Liver (tissue), 3 donors: ENCODE measurements around the gene PALMD.

Source experiments
- FOXA1 ChIP-seq: IDR thresholded peaks from 2 replicates; pipeline ENCODE4 v1.6.1; 2016; ENCODE audit warnings: antibody characterized with exemption
- GABPA ChIP-seq, 2 donors: IDR thresholded peaks in 1 of 2; conservative IDR thresholded peaks in 1 of 2; 2 replicates each; pipeline ENCODE4 v1.6.1; 2016; ENCODE audit warnings: antibody characterized with exemption in 2 of 2, mild to moderate bottlenecking in 1 of 2, moderate library complexity in 1 of 2
- JUND ChIP-seq, 2 donors: IDR thresholded peaks; 2 replicates each; pipeline ENCODE4 v1.6.1; 2016; ENCODE audit warnings: antibody characterized with exemption in 2 of 2
- RAD21 ChIP-seq, 2 donors: IDR thresholded peaks; 2 replicates each; pipeline ENCODE4 v1.6.1; 2016; ENCODE audit warnings: antibody characterized with exemption in 2 of 2, mild to moderate bottlenecking in 2 of 2
- RXRA ChIP-seq, 2 donors: IDR thresholded peaks; 2 replicates each; pipeline ENCODE4 v1.6.1; 2017 to 2018; ENCODE audit warnings: antibody characterized with exemption in 2 of 2, mild to moderate bottlenecking in 1 of 2
- TAF1 ChIP-seq: conservative IDR thresholded peaks from 2 replicates; pipeline ENCODE4 v1.6.1; 2016; ENCODE audit warnings: antibody characterized with exemption, mild to moderate bottlenecking
- TF ChIP-seq, protein P1 (sequence below): fragments of 150-350 bp; IDR thresholded peaks from 2 replicates; pipeline ENCODE4 v1.5.1; 2017; ENCODE audit warnings: improper control_type of control experiment, low read depth, low read length; ENCODE audit not compliant: missing input control
- TF ChIP-seq, protein P2 (sequence below): IDR thresholded peaks from 2 replicates; pipeline ENCODE4 v1.6.1; 2016; ENCODE audit warnings: antibody characterized with exemption
- TF ChIP-seq, protein P3 (sequence below): IDR thresholded peaks from 2 replicates; pipeline ENCODE4 v1.6.1; 2016; ENCODE audit warnings: antibody characterized with exemption
- TF ChIP-seq, protein P4 (sequence below): IDR thresholded peaks from 2 replicates; pipeline ENCODE4 v1.6.1; 2016; ENCODE audit warnings: antibody characterized with exemption
- TF ChIP-seq, protein P5 (sequence below): IDR thresholded peaks from 2 replicates; pipeline ENCODE4 v1.6.1; 2016; ENCODE audit warnings: antibody characterized with exemption, mild to moderate bottlenecking
- donor health status: healthy.
- donor health status: healthy.

DNA sequence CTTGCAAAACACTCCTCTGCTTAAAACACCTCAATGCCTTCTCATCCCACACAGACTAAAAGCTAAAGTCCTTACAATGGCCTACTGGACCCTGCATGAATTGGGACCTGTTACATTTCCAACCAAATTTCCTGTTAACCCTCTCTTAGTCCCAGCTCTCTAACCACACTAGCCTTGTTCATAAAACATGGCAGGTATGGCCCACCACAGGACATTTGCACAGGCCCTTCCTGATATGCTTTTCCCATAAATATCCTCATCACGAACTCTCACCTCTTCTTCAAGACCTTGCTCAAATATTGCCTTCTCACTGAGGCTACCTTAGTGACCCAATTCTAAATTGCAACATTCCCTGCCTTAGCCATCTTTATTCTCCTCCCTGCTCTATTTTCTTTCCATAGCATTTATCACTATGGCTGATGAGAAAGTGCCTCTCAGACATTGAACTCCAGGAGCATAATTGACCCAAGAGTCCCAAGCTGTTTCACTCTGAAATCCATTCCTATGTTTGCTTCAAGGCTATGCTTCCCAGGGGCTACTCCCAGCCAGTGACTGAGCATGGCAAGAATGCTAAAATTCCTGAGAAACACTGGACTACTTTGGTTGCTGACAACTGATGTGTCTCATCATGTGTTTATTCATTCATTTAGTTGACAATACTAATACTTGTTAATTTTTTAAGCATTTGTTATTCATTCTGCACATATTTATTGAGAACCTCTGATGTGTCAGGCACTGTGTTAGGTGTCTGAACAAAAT lies 2.7 kb upstream of the PALMD start:
- TF ChIP-seq, protein P1, sequence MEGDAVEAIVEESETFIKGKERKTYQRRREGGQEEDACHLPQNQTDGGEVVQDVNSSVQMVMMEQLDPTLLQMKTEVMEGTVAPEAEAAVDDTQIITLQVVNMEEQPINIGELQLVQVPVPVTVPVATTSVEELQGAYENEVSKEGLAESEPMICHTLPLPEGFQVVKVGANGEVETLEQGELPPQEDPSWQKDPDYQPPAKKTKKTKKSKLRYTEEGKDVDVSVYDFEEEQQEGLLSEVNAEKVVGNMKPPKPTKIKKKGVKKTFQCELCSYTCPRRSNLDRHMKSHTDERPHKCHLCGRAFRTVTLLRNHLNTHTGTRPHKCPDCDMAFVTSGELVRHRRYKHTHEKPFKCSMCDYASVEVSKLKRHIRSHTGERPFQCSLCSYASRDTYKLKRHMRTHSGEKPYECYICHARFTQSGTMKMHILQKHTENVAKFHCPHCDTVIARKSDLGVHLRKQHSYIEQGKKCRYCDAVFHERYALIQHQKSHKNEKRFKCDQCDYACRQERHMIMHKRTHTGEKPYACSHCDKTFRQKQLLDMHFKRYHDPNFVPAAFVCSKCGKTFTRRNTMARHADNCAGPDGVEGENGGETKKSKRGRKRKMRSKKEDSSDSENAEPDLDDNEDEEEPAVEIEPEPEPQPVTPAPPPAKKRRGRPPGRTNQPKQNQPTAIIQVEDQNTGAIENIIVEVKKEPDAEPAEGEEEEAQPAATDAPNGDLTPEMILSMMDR: no peak
- TF ChIP-seq, protein P2, sequence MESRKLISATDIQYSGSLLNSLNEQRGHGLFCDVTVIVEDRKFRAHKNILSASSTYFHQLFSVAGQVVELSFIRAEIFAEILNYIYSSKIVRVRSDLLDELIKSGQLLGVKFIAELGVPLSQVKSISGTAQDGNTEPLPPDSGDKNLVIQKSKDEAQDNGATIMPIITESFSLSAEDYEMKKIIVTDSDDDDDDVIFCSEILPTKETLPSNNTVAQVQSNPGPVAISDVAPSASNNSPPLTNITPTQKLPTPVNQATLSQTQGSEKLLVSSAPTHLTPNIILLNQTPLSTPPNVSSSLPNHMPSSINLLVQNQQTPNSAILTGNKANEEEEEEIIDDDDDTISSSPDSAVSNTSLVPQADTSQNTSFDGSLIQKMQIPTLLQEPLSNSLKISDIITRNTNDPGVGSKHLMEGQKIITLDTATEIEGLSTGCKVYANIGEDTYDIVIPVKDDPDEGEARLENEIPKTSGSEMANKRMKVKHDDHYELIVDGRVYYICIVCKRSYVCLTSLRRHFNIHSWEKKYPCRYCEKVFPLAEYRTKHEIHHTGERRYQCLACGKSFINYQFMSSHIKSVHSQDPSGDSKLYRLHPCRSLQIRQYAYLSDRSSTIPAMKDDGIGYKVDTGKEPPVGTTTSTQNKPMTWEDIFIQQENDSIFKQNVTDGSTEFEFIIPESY: no peak
- no peak for TF ChIP-seq RAD21 (IDR thresholded peaks at IDR 0.05)
- TF ChIP-seq, protein P3, sequence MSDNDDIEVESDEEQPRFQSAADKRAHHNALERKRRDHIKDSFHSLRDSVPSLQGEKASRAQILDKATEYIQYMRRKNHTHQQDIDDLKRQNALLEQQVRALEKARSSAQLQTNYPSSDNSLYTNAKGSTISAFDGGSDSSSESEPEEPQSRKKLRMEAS: no peak
- no peak for TF ChIP-seq TAF1
- TF ChIP-seq, protein P4, sequence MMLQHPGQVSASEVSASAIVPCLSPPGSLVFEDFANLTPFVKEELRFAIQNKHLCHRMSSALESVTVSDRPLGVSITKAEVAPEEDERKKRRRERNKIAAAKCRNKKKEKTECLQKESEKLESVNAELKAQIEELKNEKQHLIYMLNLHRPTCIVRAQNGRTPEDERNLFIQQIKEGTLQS: no peak
- TF ChIP-seq, protein P5, sequence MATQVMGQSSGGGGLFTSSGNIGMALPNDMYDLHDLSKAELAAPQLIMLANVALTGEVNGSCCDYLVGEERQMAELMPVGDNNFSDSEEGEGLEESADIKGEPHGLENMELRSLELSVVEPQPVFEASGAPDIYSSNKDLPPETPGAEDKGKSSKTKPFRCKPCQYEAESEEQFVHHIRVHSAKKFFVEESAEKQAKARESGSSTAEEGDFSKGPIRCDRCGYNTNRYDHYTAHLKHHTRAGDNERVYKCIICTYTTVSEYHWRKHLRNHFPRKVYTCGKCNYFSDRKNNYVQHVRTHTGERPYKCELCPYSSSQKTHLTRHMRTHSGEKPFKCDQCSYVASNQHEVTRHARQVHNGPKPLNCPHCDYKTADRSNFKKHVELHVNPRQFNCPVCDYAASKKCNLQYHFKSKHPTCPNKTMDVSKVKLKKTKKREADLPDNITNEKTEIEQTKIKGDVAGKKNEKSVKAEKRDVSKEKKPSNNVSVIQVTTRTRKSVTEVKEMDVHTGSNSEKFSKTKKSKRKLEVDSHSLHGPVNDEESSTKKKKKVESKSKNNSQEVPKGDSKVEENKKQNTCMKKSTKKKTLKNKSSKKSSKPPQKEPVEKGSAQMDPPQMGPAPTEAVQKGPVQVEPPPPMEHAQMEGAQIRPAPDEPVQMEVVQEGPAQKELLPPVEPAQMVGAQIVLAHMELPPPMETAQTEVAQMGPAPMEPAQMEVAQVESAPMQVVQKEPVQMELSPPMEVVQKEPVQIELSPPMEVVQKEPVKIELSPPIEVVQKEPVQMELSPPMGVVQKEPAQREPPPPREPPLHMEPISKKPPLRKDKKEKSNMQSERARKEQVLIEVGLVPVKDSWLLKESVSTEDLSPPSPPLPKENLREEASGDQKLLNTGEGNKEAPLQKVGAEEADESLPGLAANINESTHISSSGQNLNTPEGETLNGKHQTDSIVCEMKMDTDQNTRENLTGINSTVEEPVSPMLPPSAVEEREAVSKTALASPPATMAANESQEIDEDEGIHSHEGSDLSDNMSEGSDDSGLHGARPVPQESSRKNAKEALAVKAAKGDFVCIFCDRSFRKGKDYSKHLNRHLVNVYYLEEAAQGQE: no peak
- TF ChIP-seq RXRA (IDR thresholded peaks at IDR 0.05): no peak
- no peak for TF ChIP-seq FOXA1
- no peak for TF ChIP-seq JUND (IDR thresholded peaks at IDR 0.05)
- no peak for TF ChIP-seq GABPA (IDR thresholded peaks at IDR 0.05 in 1 of 2, conservative IDR thresholded peaks at IDR 0.05 in 1 of 2)
